Cerebellar nuclear complex (tissue), 1 donor: ENCODE results near the gene RNF214.

Experiments used
- DNase-seq, 2 experiments: peaks; one replicate each; lab custom pipeline; 2025; lab: John Stamatoyannopoulos, UW

Gene RNF214

GRCh38 chr11:117282956-117283355, 50.5 kb downstream of the RNF214 start:
- DNase-seq, result no peak

GRCh38 chr11:117284053-117284452, 51.6 kb downstream of the RNF214 start:
- no peak for DNase-seq

GRCh38 chr11:117286588-117286987, 54.1 kb downstream of the RNF214 start:
- DNase-seq, result no peak

GRCh38 chr11:117287668-117288067, 55.2 kb downstream of the RNF214 start:
- no peak for DNase-seq

GRCh38 chr11:117289795-117290194, 57.3 kb downstream of the RNF214 start:
- no peak for DNase-seq

GRCh38 chr11:117290809-117291396, 58.4 kb downstream of the RNF214 start, which contains the start of gene BACE1-AS:
TSS of gene BACE1-AS (plus strand) at chr11:117291346.
- no peak for DNase-seq

- DNase-seq, result no peak
Observed at GRCh38 chr11:117292616-117293015, 60.1 kb downstream of the RNF214 start.

GRCh38 chr11:117295438-117296137, 63.1 kb downstream of the RNF214 start:
- no peak for DNase-seq

- no peak for DNase-seq
Observed at GRCh38 chr11:117296881-117297280, 64.4 kb downstream of the RNF214 start.

- no peak for DNase-seq
Observed at GRCh38 chr11:117298195-117298594, 65.7 kb downstream of the RNF214 start.

GRCh38 chr11:117299351-117300282, 67.1 kb downstream of the RNF214 start:
- DNase-seq, result no peak

- DNase-seq, result no peak
Observed at GRCh38 chr11:117300283-117300663, 67.8 kb downstream of the RNF214 start.

GRCh38 chr11:117300773-117301172, 68.3 kb downstream of the RNF214 start:
- no peak for DNase-seq

- DNase-seq, result no peak
Observed at GRCh38 chr11:117302228-117302627, 69.8 kb downstream of the RNF214 start.

- DNase-seq, result no peak
Observed at GRCh38 chr11:117303101-117303500, 70.6 kb downstream of the RNF214 start.

- DNase-seq, result no peak
Observed at GRCh38 chr11:117303646-117304315, 71.3 kb downstream of the RNF214 start.

- DNase-seq, result no peak
Observed at GRCh38 chr11:117305145-117305544, 72.7 kb downstream of the RNF214 start.

- DNase-seq, result no peak
Observed at GRCh38 chr11:117309310-117309709, 76.8 kb downstream of the RNF214 start.

GRCh38 chr11:117313091-117313490, 80.6 kb downstream of the RNF214 start:
- DNase-seq, result no peak

- no peak for DNase-seq
Observed at GRCh38 chr11:117313828-117314768, 81.6 kb downstream of the RNF214 start.

- no peak for DNase-seq
Observed at GRCh38 chr11:117314840-117315239, 82.4 kb downstream of the RNF214 start.
